Ascending aorta (tissue), 2 donors: ENCODE data around the gene TSPOAP1. TPM values are rescaled to one million over a fixed set of nuclear protein-coding genes. Genes with fewer than 3 reads are reported as not detected.

ENCODE experiments used
- DNase-seq, 2 donors: peaks; one replicate each; pipeline ENCODE4 v3.0.0-alpha.2; 2019; ENCODE audit warnings: low spot score in 2 of 2
- H3K27ac ChIP-seq, 2 donors: fragments of 200-600 bp; sonication (generic); one replicate each; pipeline ENCODE4 v1.5.1; 2016 to 2017; ENCODE audit warnings: mild to moderate bottlenecking in 1 of 2
- H3K27me3 ChIP-seq: fragments of 200-600 bp; sonication (generic); one replicate; pipeline ENCODE4 v1.5.1; 2017
- H3K36me3 ChIP-seq, 2 donors: fragments of 200-600 bp; sonication (generic); one replicate each; pipeline ENCODE4 v1.5.1; 2016
- H3K4me1 ChIP-seq, 2 donors: fragments of 200-600 bp; sonication (generic); one replicate each; pipeline ENCODE4 v1.5.1; 2016 to 2017; ENCODE audit warnings: mild to moderate bottlenecking in 1 of 2
- H3K4me3 ChIP-seq, 2 donors: fragments of 200-600 bp; sonication (generic); one replicate each; pipeline ENCODE4 v1.5.1; 2016 to 2017; ENCODE audit warnings: mild to moderate bottlenecking in 1 of 2
- H3K9me3 ChIP-seq, 2 donors: fragments of 200-600 bp; sonication (generic); one replicate each; pipeline ENCODE4 v1.5.1; 2016
- intact Hi-C: fragments of 100-400 bp; cut with DNase I; formaldehyde crosslinking; loops from one replicate; pipeline ENCODE4 v1.15.1; 2023
- total RNA-seq: library from RNA; depleted of rRNA; stranded (reverse); fragments of >200 nt; gene quantifications from one replicate; pipeline ENCODE4 v1.1.0, GENCODE V29; 2016
- TF ChIP-seq, protein P1 (sequence below), 3 experiments: fragments of 200-600 bp in 2 of 3; fragments of 450-650 bp in 1 of 3; sonication (generic) in 2 of 3; IDR thresholded peaks; one replicate each; pipeline ENCODE4 v1.5.1; 2016 to 2019; ENCODE audit warnings: antibody characterized with exemption in 3 of 3, mild to moderate bottlenecking in 1 of 3, moderate library complexity in 1 of 3

The TSPOAP1 gene
- total RNA-seq, 1 donor from 2014 or later: 22.4 TPM

DNA sequence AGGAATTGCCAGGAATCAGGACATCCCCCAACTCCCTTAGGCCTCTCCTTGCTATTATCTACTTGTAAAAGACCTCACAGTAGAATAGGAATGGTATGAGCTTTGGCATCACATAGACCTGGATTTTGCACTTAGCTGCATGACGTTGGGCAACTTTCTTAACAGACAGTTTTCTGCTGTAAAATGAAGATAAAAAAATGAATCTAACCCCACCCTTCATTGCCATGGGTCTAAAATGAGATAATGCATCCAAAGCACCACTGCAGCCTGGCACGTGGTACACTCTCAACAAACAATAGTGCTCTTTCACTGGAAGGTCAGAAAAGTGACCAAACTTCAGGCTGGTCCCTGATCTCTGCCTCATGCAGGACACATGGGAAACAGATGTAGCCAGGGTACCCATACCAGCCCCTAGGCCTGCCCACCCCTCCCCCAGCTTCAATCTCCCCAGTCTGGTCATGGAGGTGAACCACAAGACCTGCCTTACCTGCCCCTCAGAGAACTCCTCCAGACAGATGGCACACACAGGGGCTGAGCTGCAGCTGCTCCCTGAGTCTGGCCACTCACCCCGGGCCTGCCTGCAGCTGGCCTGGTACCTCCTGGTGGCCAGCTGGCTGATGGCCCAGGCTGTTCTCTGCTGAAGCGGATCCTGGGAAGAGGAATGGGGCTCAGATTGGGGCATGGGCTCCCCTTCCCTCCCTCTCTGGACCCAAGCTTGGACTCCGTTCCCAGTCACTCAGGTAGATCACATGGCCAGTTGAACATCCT is 31.9 kb upstream of the TSPOAP1 start:
- H3K4me3 ChIP-seq: no peak overlapping the region
- TF ChIP-seq, protein P1, sequence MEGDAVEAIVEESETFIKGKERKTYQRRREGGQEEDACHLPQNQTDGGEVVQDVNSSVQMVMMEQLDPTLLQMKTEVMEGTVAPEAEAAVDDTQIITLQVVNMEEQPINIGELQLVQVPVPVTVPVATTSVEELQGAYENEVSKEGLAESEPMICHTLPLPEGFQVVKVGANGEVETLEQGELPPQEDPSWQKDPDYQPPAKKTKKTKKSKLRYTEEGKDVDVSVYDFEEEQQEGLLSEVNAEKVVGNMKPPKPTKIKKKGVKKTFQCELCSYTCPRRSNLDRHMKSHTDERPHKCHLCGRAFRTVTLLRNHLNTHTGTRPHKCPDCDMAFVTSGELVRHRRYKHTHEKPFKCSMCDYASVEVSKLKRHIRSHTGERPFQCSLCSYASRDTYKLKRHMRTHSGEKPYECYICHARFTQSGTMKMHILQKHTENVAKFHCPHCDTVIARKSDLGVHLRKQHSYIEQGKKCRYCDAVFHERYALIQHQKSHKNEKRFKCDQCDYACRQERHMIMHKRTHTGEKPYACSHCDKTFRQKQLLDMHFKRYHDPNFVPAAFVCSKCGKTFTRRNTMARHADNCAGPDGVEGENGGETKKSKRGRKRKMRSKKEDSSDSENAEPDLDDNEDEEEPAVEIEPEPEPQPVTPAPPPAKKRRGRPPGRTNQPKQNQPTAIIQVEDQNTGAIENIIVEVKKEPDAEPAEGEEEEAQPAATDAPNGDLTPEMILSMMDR (IDR thresholded peaks at IDR 0.05): no peak
- H3K36me3 ChIP-seq: no peaks in the 10 kb centered on the region
- no peaks in the 10 kb centered on the region for H3K27me3 ChIP-seq
- H3K27ac ChIP-seq: no peak overlapping the region
- no peak for DNase-seq
- H3K9me3 ChIP-seq: no peaks in the 10 kb centered on the region
- H3K4me1 ChIP-seq: no peaks in the 10 kb centered on the region
- intact Hi-C loops: no loop called here

DNA sequence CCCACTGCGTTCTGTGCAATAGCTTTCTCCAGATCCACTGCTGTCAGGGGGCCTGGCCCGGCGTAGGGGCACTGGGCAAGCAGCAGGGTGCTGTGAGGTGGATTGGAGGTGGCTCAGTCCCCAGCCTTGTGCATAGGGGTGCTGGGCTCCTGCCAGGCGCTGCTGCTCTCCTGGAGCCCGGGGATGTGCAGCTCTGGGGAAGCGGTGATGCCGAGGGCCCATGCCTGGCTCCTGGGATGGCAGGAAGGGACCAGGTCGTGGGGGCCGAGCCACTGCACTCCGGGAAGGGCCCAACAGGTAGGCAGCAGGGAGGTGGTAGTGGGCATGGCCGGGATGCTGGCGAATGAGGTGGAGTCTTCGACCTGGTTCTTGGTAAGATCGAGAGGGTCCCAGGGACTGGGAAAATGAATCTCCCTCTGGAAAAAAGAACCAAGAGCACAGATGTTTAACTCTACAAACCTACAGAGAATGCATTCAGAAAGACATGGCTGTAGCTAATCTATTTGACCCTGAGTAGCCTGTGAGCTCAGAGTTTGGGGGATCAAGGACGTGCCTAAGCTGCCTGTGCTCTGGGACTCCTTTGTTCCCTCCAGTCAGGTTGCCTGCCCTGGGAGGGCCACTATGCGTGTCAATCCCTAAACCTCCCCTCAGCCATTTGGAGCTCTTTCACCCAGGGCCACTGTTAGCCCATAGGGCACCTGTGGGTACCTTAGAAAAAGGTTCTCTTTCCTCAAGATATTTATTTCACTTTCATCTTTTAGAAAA is 30.0 kb upstream of the TSPOAP1 start:
- Histone ChIP-seq H3K4me1 (no peaks in the 10 kb centered on the region), H3K27ac (no peak overlapping the region), H3K27me3 (no peaks in the 10 kb centered on the region), H3K36me3 (no peaks in the 10 kb centered on the region), H3K9me3 (no peaks in the 10 kb centered on the region), H3K4me3 (no peak overlapping the region)
- DNase-seq: no peak
- intact Hi-C loops: loop anchor here (10.0 kb wide), 1 partner anchor 746 kb away; the partner anchor contains the start of gene TRIM37
- TF ChIP-seq, protein P1 (IDR thresholded peaks at IDR 0.05): no peak

DNA sequence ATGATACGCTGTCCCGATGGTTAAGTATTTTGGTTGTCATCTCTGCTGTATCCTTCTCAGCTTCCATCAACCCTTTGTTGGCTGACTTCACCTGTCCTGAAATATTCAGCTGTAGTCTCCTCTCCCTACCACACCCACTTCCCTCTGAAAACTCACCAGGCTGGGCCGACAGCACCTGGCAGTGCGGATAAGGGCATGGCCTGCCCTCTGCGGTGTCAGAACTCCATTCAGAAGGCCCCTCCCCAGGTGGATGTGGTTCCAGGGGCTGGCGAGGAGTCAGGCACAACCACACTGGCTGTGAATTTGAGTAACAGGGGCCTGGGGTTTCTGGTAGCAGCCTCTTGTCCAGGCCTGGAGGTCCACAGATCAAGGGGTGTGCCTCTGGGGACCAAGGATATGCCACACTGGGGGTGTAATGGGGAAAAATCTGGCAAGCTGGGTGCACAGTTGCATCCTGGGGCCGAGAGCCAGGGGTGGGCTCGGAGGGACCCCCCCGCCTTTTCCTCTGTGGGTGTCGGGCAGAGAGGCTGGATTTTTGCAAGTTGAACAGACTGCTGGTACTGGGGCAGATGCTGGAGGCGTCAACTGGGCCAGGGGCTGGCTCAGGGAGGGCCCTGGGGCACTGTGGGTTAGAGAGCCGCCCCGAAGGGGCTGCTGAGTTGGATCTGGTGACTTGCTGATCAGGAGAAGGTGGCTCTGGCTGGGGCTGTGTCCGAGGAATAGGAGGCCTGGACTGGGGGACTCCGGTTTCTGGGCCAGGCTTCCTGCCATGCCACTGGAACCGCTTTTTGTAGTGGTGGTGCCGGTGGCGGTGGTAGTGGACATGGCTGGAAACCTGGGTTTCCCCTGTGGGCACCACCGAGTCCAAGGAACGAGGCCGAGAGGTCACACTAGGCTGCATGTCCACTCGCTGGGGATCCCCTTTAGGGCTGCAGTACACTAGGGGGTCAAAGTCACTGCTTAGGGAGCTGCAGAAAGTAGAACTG is 29.0 kb upstream of the TSPOAP1 start:
- H3K27ac ChIP-seq: no peak overlapping the region
- no peaks in the 10 kb centered on the region for H3K9me3 ChIP-seq
- TF ChIP-seq, protein P1 (IDR thresholded peaks at IDR 0.05): no peak
- no peak for DNase-seq
- H3K27me3 ChIP-seq: no peaks in the 10 kb centered on the region
- H3K4me1 ChIP-seq: no peaks in the 10 kb centered on the region
- intact Hi-C loops: loop anchor here (10.0 kb wide), 1 partner anchor 747 kb away; the partner anchor contains the start of gene TRIM37
- H3K36me3 ChIP-seq: no peaks in the 10 kb centered on the region
- H3K4me3 ChIP-seq: no peak overlapping the region

DNA sequence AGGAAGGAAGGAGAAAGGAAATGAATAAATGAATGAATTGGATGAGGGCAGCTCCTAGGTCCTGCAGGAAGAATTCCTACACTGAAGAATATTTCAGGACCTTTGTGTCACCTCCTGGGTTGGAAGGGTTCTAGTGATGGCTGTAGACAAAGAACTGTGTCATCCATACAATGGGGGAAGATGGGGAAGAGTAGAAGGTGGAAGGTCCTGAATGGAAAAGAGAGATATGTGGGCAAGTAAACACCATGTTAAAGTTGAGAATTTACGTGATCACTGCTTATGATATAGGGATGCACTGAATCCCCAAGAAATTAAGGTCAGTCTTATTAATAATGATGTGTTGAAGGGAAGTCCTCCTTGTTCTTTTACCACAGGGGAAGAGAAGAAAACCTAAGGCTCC is 27.6 kb upstream of the TSPOAP1 start:
- no peaks in the 10 kb centered on the region for H3K36me3 ChIP-seq
- DNase-seq: no peak
- H3K27ac ChIP-seq: no peak overlapping the region
- TF ChIP-seq, protein P1 (IDR thresholded peaks at IDR 0.05): no peak
- no peaks in the 10 kb centered on the region for H3K9me3 ChIP-seq
- H3K4me3 ChIP-seq: no peak overlapping the region
- intact Hi-C loops: loop anchor here (10.0 kb wide), 1 partner anchor 749 kb away; the partner anchor contains the start of gene TRIM37
- no peaks in the 10 kb centered on the region for H3K27me3 ChIP-seq
- H3K4me1 ChIP-seq: peaks cover 0 to 1% of the 10 kb centered on the region in 2 donors
